Transverse colon (tissue), 3 donors: ENCODE data around the gene PDXP.

ENCODE experiments used
- CTCF ChIP-seq, 5 experiments: fragments of 200-600 bp in 3 of 5; fragments of 450-650 bp in 2 of 5; sonication (generic) in 3 of 5; IDR thresholded peaks; 1 replicate in 2 of 5; 2 replicates in 3 of 5; pipeline ENCODE4 v1.5.1; 2016 to 2017; ENCODE audit warnings: antibody characterized with exemption in 5 of 5, inconsistent platforms in 3 of 5, mild to moderate bottlenecking in 2 of 5, moderate library complexity in 1 of 5
- EP300 ChIP-seq: sonication (generic); formaldehyde crosslinking; IDR thresholded peaks from one replicate; pipeline ENCODE4 v1.6.1; 2017; ENCODE audit warnings: antibody characterized with exemption, low read depth
- POLR2A ChIP-seq: fragments of 450-650 bp; IDR thresholded peaks from one replicate; pipeline ENCODE4 v1.6.1; 2016; ENCODE audit warnings: antibody characterized with exemption, mild to moderate bottlenecking, moderate library complexity

GRCh38 chr22:37618072-37618656, 40.4 kb upstream of the PDXP start:
- TF ChIP-seq EP300, result no peak
- no peak for TF ChIP-seq POLR2A
- TF ChIP-seq CTCF (IDR thresholded peaks at IDR 0.05), result no peak
